PC-3 (cell line): ENCODE data around the gene BBOX1.

Source experiments
- CTCF ChIP-seq: fragments of 300-600 bp; sonication (generic); conservative IDR thresholded peaks from 2 replicates; pipeline ENCODE4 v1.5.1; 2017; ENCODE audit warnings: antibody characterized with exemption, low read depth, mild to moderate bottlenecking, low read length
- EZH2 ChIP-seq: fragments of 300-600 bp; sonication (generic); IDR thresholded peaks from one replicate; pipeline ENCODE4 v1.6.1; 2017; ENCODE audit warnings: antibody characterized with exemption, mild to moderate bottlenecking, low read length; ENCODE audit not compliant: unreplicated experiment
- EZH2phosphoT487 ChIP-seq: fragments of 300-600 bp; sonication (generic); IDR thresholded peaks from 2 replicates; pipeline ENCODE4 v1.6.1; 2018; ENCODE audit warnings: mild to moderate bottlenecking, antibody characterized with exemption, low read length, borderline replicate concordance

- TF ChIP-seq CTCF (no peak), EZH2 (no peak), EZH2phosphoT487 (no peak)
Observed at GRCh38 chr11:27002431-27002830, 38.2 kb upstream of the BBOX1 start.
